ENCODE measurements around the gene ENG. TPM values are rescaled to one million over a fixed set of nuclear protein-coding genes. Genes with fewer than 3 reads are reported as not detected.

The ENG gene
- total RNA-seq, 1 experiment from 2014 or later = 25.1 TPM

DNA sequence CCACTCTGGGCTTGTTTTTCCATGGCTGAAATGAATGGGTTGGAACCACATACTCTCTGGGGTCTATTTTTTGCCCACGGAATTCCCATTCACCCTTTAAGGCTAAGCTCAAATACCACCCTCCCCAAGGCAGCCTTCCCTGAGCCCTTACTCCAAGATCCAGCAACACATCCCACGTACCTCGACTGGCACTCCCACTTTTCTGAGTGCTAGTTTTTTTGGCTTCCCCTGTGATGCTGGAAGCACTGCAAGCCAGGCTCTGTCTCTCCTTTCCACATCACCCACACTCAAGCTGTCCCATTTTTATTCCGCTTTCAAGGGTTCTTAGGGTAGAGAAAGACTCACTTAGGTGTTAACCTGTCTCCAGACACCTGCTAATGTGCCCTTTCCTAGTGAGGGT, 38.9 kb upstream of the ENG start:
- Histone ChIP-seq H3K36me3 (ENCODE audit: control insufficient read depth, insufficient read depth, low read length) (peaks cover 7% of the 10 kb centered on the region; the same call in 1 of the 2 replicates), H3K4me3 (ENCODE audit: low read depth in 2 of 2, low read length in 2 of 2) (no peak overlapping the region), H3K9me3 (ENCODE audit: control insufficient read depth, insufficient read depth, low read depth, low read length) (no peaks in the 10 kb centered on the region; the same call in 1 of the 2 replicates), H3K27me3 (ENCODE audit: control insufficient read depth, insufficient read depth, low read length) (no peaks in the 10 kb centered on the region), H3K4me1 (ENCODE audit: control insufficient read depth, insufficient read depth, low read length) (peaks cover 2% of the 10 kb centered on the region; the same call in 1 of the 2 replicates), H3K27ac (ENCODE audit: low read length) (no peak overlapping the region)
- ChIA-PET CTCF (no interaction called here), POLR2A (interaction anchor here (0.7 kb wide), 1 partner anchor 25 kb away, joined by 3 read pairs; no protein-coding TSS in a partner anchor)
- intact Hi-C loops (cut with micrococcal nuclease; ENCODE audit: unreplicated experiment) = no loop called here
- in situ Hi-C loops (cut with HindIII; ENCODE audit: low pct_unique_long_range_greater_than_20kb, low sequenced_read_pairs) = no loop called here
- BruUV-seq (replicated peaks) = no TSS peak
- TF ChIP-seq, protein P1, sequence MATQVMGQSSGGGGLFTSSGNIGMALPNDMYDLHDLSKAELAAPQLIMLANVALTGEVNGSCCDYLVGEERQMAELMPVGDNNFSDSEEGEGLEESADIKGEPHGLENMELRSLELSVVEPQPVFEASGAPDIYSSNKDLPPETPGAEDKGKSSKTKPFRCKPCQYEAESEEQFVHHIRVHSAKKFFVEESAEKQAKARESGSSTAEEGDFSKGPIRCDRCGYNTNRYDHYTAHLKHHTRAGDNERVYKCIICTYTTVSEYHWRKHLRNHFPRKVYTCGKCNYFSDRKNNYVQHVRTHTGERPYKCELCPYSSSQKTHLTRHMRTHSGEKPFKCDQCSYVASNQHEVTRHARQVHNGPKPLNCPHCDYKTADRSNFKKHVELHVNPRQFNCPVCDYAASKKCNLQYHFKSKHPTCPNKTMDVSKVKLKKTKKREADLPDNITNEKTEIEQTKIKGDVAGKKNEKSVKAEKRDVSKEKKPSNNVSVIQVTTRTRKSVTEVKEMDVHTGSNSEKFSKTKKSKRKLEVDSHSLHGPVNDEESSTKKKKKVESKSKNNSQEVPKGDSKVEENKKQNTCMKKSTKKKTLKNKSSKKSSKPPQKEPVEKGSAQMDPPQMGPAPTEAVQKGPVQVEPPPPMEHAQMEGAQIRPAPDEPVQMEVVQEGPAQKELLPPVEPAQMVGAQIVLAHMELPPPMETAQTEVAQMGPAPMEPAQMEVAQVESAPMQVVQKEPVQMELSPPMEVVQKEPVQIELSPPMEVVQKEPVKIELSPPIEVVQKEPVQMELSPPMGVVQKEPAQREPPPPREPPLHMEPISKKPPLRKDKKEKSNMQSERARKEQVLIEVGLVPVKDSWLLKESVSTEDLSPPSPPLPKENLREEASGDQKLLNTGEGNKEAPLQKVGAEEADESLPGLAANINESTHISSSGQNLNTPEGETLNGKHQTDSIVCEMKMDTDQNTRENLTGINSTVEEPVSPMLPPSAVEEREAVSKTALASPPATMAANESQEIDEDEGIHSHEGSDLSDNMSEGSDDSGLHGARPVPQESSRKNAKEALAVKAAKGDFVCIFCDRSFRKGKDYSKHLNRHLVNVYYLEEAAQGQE (IDR thresholded peaks at IDR 0.05; ENCODE audit: insufficient read depth in 1 of 2, low read depth in 2 of 2, low read length in 1 of 2) = no peak
- TF ChIP-seq SIN3A (IDR thresholded peaks at IDR 0.05; ENCODE audit: borderline replicate concordance, insufficient read depth, low read depth, low read length) = no peak
- ATAC-seq (no peak), DNase-seq (ENCODE audit: low read depth, low spot score) (no peak)

DNA sequence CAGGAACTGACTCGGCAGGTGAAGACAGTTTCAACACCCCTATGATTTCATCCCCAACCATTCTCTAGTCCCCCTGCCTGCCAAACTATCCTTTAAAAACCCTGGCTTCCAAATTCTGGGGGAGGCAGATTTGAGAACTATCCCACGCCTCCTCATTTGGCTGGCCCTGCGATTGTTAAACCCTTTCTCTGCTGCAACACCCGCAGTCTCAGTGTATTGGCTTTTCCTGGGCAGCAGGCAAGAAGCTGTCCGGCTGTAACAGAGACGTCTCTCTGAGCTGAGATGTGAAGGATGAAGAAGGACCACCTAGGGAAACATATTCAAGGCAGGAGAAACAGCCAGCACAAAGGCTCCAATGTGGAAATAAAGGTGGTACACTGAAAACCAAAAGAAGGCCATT, 38.4 kb upstream of the ENG start:
- no peaks in the 10 kb centered on the region; the same call in 1 of the 2 replicates for H3K9me3 ChIP-seq (ENCODE audit: control insufficient read depth, insufficient read depth, low read depth, low read length)
- TF ChIP-seq SIN3A (IDR thresholded peaks at IDR 0.05; ENCODE audit: borderline replicate concordance, insufficient read depth, low read depth, low read length) (no peak), TCF7L2 (IDR thresholded peaks at IDR 0.05; ENCODE audit: low read depth, low read length) (no peak), POLR2AphosphoS5 (IDR thresholded peaks at IDR 0.05; ENCODE audit: low read depth, low read length) (no peak)
- TF ChIP-seq, protein P1 (IDR thresholded peaks at IDR 0.05; ENCODE audit: insufficient read depth in 1 of 2, low read depth in 2 of 2, low read length in 1 of 2) = no peak
- TF ChIP-seq, protein P2, sequence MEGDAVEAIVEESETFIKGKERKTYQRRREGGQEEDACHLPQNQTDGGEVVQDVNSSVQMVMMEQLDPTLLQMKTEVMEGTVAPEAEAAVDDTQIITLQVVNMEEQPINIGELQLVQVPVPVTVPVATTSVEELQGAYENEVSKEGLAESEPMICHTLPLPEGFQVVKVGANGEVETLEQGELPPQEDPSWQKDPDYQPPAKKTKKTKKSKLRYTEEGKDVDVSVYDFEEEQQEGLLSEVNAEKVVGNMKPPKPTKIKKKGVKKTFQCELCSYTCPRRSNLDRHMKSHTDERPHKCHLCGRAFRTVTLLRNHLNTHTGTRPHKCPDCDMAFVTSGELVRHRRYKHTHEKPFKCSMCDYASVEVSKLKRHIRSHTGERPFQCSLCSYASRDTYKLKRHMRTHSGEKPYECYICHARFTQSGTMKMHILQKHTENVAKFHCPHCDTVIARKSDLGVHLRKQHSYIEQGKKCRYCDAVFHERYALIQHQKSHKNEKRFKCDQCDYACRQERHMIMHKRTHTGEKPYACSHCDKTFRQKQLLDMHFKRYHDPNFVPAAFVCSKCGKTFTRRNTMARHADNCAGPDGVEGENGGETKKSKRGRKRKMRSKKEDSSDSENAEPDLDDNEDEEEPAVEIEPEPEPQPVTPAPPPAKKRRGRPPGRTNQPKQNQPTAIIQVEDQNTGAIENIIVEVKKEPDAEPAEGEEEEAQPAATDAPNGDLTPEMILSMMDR (IDR thresholded peaks at IDR 0.05) = no peak
- intact Hi-C loops (cut with micrococcal nuclease; ENCODE audit: unreplicated experiment) (no loop called here), in situ Hi-C loops (cut with HindIII; ENCODE audit: low pct_unique_long_range_greater_than_20kb, low sequenced_read_pairs) (no loop called here)
- H3K36me3 ChIP-seq (ENCODE audit: control insufficient read depth, insufficient read depth, low read length) = peaks cover 7% of the 10 kb centered on the region; the same call in 1 of the 2 replicates
- DNase-seq (ENCODE audit: low read depth, low spot score) = no peak
- no peak overlapping the region for H3K4me3 ChIP-seq (ENCODE audit: low read depth in 2 of 2, low read length in 2 of 2)
- no peak for ATAC-seq
- no peaks in the 10 kb centered on the region for H3K4me1 ChIP-seq (ENCODE audit: control insufficient read depth, insufficient read depth, low read length)
- H3K27me3 ChIP-seq (ENCODE audit: control insufficient read depth, insufficient read depth, low read length) = no peaks in the 10 kb centered on the region
- ChIA-PET CTCF (no interaction called here), POLR2A (interaction anchor here (0.7 kb wide), 1 partner anchor 24 kb away, joined by 3 read pairs; no protein-coding TSS in a partner anchor)
- H3K27ac ChIP-seq (ENCODE audit: low read length) = no peak overlapping the region
- BruUV-seq (replicated peaks) = TSS peak; percentile 36
